Brain microvascular endothelial cell (primary cell): ENCODE measurements around the gene ATP7B.

Source experiments
- DNase-seq: peaks from one replicate; pipeline ENCODE4 v3.0.0-alpha.2; 2020
- H3K27ac ChIP-seq: fragments of 250-450 bp; sonication (Bioruptor Pico); 2 replicates; pipeline ENCODE4 v1.5.1; 2020; ENCODE audit warnings: mild to moderate bottlenecking, moderate library complexity
- H3K27me3 ChIP-seq: fragments of 250-450 bp; sonication (Bioruptor Pico); replicated peaks from 2 replicates; pipeline ENCODE4 v1.5.1; 2020; ENCODE audit warnings: mild to moderate bottlenecking
- H3K36me3 ChIP-seq: fragments of 250-450 bp; sonication (Bioruptor Pico); replicated peaks from 2 replicates; pipeline ENCODE4 v1.5.1; 2020; ENCODE audit warnings: mild to moderate bottlenecking
- H3K4me3 ChIP-seq: 2 replicates; pipeline ENCODE4 v1.5.1; 2011; ENCODE audit warnings: low read depth, mild to moderate bottlenecking, control low read depth, low read length, moderate library complexity
- CTCF ChIP-seq: IDR thresholded peaks from 2 replicates; pipeline ENCODE4 v1.5.1; 2011; ENCODE audit warnings: low read depth, mild to moderate bottlenecking, moderate library complexity, low read length, control low read depth, inconsistent platforms; ENCODE audit errors: missing control alignments
- in situ Hi-C: cut with HindIII; loops from 2 replicates; pipeline ENCODE4 v1.10.0; 2017; ENCODE audit warnings: low sequenced_read_pairs, low pct_ligation_motif_present

Gene ATP7B

GRCh38 chr13:51931606-51932005, 79.6 kb downstream of the ATP7B start:
- in situ Hi-C loops: no loop called here
- Histone ChIP-seq H3K36me3 (no peaks in the 10 kb centered on the region), H3K27ac (no peak overlapping the region), H3K27me3 (no peaks in the 10 kb centered on the region), H3K4me3 (no peak overlapping the region)
- DNase-seq: no peak
- TF ChIP-seq CTCF: no peak

GRCh38 chr13:51929699-51930098, 81.6 kb downstream of the ATP7B start:
- no peak for DNase-seq
- in situ Hi-C loops: no loop called here
- Histone ChIP-seq H3K4me3 (no peak overlapping the region), H3K27me3 (no peaks in the 10 kb centered on the region), H3K27ac (no peak overlapping the region), H3K36me3 (no peaks in the 10 kb centered on the region)
- no peak for TF ChIP-seq CTCF

- in situ Hi-C loops: no loop called here
- TF ChIP-seq CTCF: no peak
- H3K4me3 ChIP-seq: no peak overlapping the region
- DNase-seq: no peak
- no peaks in the 10 kb centered on the region for H3K27me3 ChIP-seq
- H3K36me3 ChIP-seq: no peaks in the 10 kb centered on the region
- no peak overlapping the region for H3K27ac ChIP-seq
Observed at GRCh38 chr13:51928231-51928630, 83.0 kb downstream of the ATP7B start.

- Histone ChIP-seq H3K4me3 (no peak overlapping the region), H3K27me3 (no peaks in the 10 kb centered on the region), H3K27ac (no peak overlapping the region), H3K36me3 (no peaks in the 10 kb centered on the region)
- no peak for DNase-seq
- no peak for TF ChIP-seq CTCF
- in situ Hi-C loops: no loop called here
Observed at GRCh38 chr13:51927129-51927528, 84.1 kb downstream of the ATP7B start.

GRCh38 chr13:51926528-51926885, 84.7 kb downstream of the ATP7B start:
- no peak overlapping the region for H3K27ac ChIP-seq
- in situ Hi-C loops: no loop called here
- no peaks in the 10 kb centered on the region for H3K27me3 ChIP-seq
- H3K4me3 ChIP-seq: no peak overlapping the region
- no peaks in the 10 kb centered on the region for H3K36me3 ChIP-seq
- TF ChIP-seq CTCF: no peak
- DNase-seq: no peak

GRCh38 chr13:51925865-51926527, 85.3 kb downstream of the ATP7B start:
- no peaks in the 10 kb centered on the region for H3K36me3 ChIP-seq
- H3K27ac ChIP-seq: no peak overlapping the region
- in situ Hi-C loops: no loop called here
- DNase-seq: no peak
- H3K4me3 ChIP-seq: no peak overlapping the region
- no peaks in the 10 kb centered on the region for H3K27me3 ChIP-seq
- no peak for TF ChIP-seq CTCF
